A549 treated with AZD9567 at 1 μM for 4 hours (cell line): ENCODE measurements around the gene TNFRSF11A. TPM values are rescaled to one million over a fixed set of nuclear protein-coding genes. Genes with fewer than 3 reads are reported as not detected.

Source experiments
- total RNA-seq: library from RNA; stranded (reverse); fragments of 200-300 nt; extraction: Qiagen RNA extraction; gene quantifications from 5 replicates; pipeline ENCODE4 v1.2.3, GENCODE V29; 2022; ENCODE audit not compliant: insufficient read depth

Gene TNFRSF11A
- 7.4 to 9.4 TPM (median 7.7 TPM) in 5 replicates for total RNA-seq

DNA sequence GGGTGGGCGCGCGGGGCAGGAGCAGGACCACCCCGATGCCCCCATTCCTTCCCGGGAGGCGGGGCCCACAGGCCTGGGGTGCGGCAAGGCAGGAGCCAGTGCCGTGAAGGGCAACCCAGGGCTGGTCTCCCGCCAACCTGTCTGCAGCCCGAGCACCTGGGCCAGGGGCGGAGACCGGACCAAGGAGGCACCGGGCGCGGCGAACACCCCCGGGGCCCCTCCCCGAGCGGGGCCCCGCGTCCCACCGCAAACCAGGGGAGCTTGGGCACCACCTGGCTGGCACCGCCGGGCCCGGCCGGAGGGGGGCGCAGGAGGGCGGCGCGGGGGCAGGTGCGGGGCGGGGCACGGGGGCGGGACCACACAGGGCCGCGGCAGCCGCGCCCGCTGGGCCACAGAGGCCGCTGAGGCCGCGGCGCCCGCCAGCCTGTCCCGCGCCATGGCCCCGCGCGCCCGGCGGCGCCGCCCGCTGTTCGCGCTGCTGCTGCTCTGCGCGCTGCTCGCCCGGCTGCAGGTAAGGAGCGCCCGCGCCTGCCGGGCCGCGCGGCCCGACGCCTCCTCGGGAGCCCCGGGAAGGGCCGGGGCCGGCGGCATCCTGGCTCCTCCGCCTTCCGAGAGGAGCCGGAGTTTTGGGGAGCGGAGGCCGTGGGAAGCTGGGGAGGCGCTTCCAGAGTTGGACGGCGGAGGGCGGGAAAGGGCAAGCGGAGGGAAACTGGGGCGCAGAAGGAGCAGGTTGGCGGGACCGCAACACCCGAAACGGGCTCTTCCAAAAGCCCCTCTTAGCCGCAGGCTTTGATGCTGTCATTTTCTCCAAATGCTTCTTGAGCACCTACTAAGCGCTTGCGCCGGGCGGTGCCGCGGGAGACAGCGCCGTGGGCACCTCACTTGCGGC lies at the start of gene TNFRSF11A:
Gene TNFRSF11A (plus strand): TSS at position 394 of the 889 bp plus-strand sequence. CDS start 43 bp downstream, at position 437.

Other genes with a start within 250 kb of the TNFRSF11A start
- gene PIGN, start 138.3 kb upstream of the TNFRSF11A start, total RNA-seq: 8.1 to 10.8 TPM (median 10.3 TPM) in 5 replicates
- 13.8 to 15.7 TPM (median 15.0 TPM) in 5 replicates for gene RELCH, start 138.1 kb upstream of the TNFRSF11A start, total RNA-seq
- gene ZCCHC2, start 197.7 kb downstream of the TNFRSF11A start, total RNA-seq: 8.8 to 14.2 TPM (median 9.3 TPM) in 5 replicates